ENCODE results near the gene PRKG2.

GRCh38 chr4:81116566-81116965, 98.5 kb downstream of the PRKG2 start:
- TF ChIP-seq RXRA (IDR thresholded peaks at IDR 0.05): no peak
- TF ChIP-seq, protein P1, sequence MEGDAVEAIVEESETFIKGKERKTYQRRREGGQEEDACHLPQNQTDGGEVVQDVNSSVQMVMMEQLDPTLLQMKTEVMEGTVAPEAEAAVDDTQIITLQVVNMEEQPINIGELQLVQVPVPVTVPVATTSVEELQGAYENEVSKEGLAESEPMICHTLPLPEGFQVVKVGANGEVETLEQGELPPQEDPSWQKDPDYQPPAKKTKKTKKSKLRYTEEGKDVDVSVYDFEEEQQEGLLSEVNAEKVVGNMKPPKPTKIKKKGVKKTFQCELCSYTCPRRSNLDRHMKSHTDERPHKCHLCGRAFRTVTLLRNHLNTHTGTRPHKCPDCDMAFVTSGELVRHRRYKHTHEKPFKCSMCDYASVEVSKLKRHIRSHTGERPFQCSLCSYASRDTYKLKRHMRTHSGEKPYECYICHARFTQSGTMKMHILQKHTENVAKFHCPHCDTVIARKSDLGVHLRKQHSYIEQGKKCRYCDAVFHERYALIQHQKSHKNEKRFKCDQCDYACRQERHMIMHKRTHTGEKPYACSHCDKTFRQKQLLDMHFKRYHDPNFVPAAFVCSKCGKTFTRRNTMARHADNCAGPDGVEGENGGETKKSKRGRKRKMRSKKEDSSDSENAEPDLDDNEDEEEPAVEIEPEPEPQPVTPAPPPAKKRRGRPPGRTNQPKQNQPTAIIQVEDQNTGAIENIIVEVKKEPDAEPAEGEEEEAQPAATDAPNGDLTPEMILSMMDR (IDR thresholded peaks at IDR 0.05; ENCODE audit: low read depth, low read length, missing input control): no peak
- TF ChIP-seq REST (IDR thresholded peaks at IDR 0.05): no peak
- TF ChIP-seq HNF4G (IDR thresholded peaks at IDR 0.05): no peak
- no peak for TF ChIP-seq YY1 (IDR thresholded peaks at IDR 0.05)
- TF ChIP-seq TAF1 (conservative IDR thresholded peaks at IDR 0.05): no peak
- TF ChIP-seq, protein P2, sequence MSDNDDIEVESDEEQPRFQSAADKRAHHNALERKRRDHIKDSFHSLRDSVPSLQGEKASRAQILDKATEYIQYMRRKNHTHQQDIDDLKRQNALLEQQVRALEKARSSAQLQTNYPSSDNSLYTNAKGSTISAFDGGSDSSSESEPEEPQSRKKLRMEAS (IDR thresholded peaks at IDR 0.05): no peak
- TF ChIP-seq RAD21 (IDR thresholded peaks at IDR 0.05): no peak
- TF ChIP-seq, protein P3, sequence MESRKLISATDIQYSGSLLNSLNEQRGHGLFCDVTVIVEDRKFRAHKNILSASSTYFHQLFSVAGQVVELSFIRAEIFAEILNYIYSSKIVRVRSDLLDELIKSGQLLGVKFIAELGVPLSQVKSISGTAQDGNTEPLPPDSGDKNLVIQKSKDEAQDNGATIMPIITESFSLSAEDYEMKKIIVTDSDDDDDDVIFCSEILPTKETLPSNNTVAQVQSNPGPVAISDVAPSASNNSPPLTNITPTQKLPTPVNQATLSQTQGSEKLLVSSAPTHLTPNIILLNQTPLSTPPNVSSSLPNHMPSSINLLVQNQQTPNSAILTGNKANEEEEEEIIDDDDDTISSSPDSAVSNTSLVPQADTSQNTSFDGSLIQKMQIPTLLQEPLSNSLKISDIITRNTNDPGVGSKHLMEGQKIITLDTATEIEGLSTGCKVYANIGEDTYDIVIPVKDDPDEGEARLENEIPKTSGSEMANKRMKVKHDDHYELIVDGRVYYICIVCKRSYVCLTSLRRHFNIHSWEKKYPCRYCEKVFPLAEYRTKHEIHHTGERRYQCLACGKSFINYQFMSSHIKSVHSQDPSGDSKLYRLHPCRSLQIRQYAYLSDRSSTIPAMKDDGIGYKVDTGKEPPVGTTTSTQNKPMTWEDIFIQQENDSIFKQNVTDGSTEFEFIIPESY (IDR thresholded peaks at IDR 0.05): no peak
